Heart left ventricle (tissue), 13 donors: ENCODE results near the gene SPPL3.

Source experiments
- CTCF ChIP-seq, 12 donors: fragments of 200-600 bp; sonication (generic) in 4 of 12; IDR thresholded peaks; one replicate each; pipeline versions ENCODE4 v1.5.0 to v1.8.0; 2018 to 2022; ENCODE audit warnings: antibody characterized with exemption in 12 of 12, mild to moderate bottlenecking in 5 of 12
- POLR2A ChIP-seq, 2 donors: fragments of 450-650 bp; IDR thresholded peaks; one replicate each; pipeline ENCODE4 v1.6.1; 2017; ENCODE audit warnings: antibody characterized with exemption in 2 of 2, mild to moderate bottlenecking in 2 of 2, moderate library complexity in 2 of 2
- donor health status: ischemic (EF 13 %, LVEDD 7.1; RV severe dilation, severe dysfunction).
- donor health status: DM: no; HTN: yes; CAD: no.
- donor health status: DM: no; HTN: no; CAD: no.
- donor health status: ischemic (EF 25% LVEDD 6.9; RV normal size, moderate dysfunction).
- donor health status: ischemic (EF 25% LVEDD 5.7; RV mildly dilated, moderate dysfunction).
- donor health status: ischemic (EF 35%, LVEDD 5.7; RV mildly dilated, moderate dysfunction).
- donor health status: nonischemic (EF 11% LVEDD 7.7; RV severe dilation, severe dysfunction).
- donor health status: DM: yes; HTN: yes; CAD: no.
- donor health status: PGD.
- donor health status: ischemic (EF 29% LVEDD 5.4; RV normal size, mild dysfunction).
- donor health status: nonischemic (EF 23%, LVEDD 6.1; RV moderate dilation, normal function).

GRCh38 chr12:120832737-120833136 is 71.4 kb downstream of the SPPL3 start:
- TF ChIP-seq CTCF (IDR thresholded peaks at IDR 0.05) (no peak), POLR2A (IDR thresholded peaks at IDR 0.05) (no peak)
